RWPE1 (cell line): ENCODE measurements around the gene ATG4D.

Experiments
- CTCF ChIA-PET: fragments of 350-600 bp; sonication (Branson Sonifier 250); formaldehyde crosslinking; extraction: SDS; loops from one replicate; lab custom pipeline; 2021; lab: Yijun Ruan, JAX
- POLR2A ChIA-PET: fragments of 400-600 bp; formaldehyde crosslinking; extraction: SDS; loops from one replicate; lab custom pipeline; 2020; ENCODE audit warnings: antibody characterized with exemption; ENCODE audit not compliant: low non-redundant PET; lab: Yijun Ruan, JAX
- DNase-seq: peaks from one replicate; pipeline ENCODE4 v3.0.0; 2012; ENCODE audit warnings: low spot score
- H3K27ac ChIP-seq: fragments of 450-650 bp; 2 replicates; pipeline ENCODE4 v1.5.1; 2017
- CTCF ChIP-seq: fragments of 450-650 bp; conservative IDR thresholded peaks from 2 replicates; pipeline ENCODE4 v1.5.1; 2017; ENCODE audit warnings: low read depth, mild to moderate bottlenecking

The ATG4D gene

DNA sequence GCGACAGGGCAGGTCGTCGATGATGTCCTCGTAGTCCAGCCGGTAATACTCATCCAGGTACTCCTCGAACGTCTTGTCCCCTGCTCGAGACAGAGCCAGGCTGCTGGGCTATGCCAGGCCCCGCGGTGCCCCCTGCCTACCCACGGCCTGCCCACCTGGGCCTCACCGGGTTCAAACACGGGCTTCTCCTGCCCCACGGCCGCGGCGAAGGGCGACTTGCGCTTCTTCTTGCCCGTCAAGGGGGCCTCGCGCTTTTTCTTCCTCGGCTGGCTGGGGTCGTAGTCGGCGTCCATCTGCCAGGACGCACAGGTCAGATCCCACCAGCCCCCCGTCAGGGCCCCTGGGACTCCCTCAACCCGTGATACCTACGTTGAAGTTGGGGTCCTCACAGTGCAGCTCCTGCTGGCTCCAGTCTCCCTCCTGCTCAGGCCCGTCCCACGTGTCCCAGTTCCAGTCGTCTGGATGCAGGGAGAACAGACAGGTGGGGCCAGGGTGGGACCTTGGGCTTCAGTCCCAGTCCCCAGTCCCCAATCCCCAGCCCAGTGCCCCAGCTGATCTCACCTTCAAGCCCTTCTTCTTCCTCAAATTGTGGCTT, 14.0 kb downstream of the ATG4D start:
- peak overlapping the region; percentile 96 for H3K27ac ChIP-seq
- ChIA-PET POLR2A (no interaction called here), CTCF (interaction anchor here (1.5 kb wide), 1 partner anchor 74 kb away, joined by 4 read pairs; no protein-coding TSS in a partner anchor)
- no peak for DNase-seq
- no peak for TF ChIP-seq CTCF

- POLR2A ChIA-PET = no interaction called here
- DNase-seq = no peak
- TF ChIP-seq CTCF = no peak
- peak overlapping the region; percentile 96 for H3K27ac ChIP-seq
- CTCF ChIA-PET = no interaction called here
Measured at GRCh38 chr19:10560154-10560553, 16.4 kb downstream of the ATG4D start.

GRCh38 chr19:10562609-10563008, 18.9 kb downstream of the ATG4D start:
- DNase-seq = no peak
- peak overlapping the region; percentile 96 for H3K27ac ChIP-seq
- TF ChIP-seq CTCF = no peak
- ChIA-PET CTCF (interaction anchor here (0.9 to 1.1 kb wide), 2 partner anchors 21 to 146 kb away, joined by 3 read pairs; no protein-coding TSS in a partner anchor), POLR2A (no interaction called here)

- peak; percentile 66 for DNase-seq
- POLR2A ChIA-PET = no interaction called here
Measured at GRCh38 chr19:10565028-10565566, 21.4 kb downstream of the ATG4D start.

DNA sequence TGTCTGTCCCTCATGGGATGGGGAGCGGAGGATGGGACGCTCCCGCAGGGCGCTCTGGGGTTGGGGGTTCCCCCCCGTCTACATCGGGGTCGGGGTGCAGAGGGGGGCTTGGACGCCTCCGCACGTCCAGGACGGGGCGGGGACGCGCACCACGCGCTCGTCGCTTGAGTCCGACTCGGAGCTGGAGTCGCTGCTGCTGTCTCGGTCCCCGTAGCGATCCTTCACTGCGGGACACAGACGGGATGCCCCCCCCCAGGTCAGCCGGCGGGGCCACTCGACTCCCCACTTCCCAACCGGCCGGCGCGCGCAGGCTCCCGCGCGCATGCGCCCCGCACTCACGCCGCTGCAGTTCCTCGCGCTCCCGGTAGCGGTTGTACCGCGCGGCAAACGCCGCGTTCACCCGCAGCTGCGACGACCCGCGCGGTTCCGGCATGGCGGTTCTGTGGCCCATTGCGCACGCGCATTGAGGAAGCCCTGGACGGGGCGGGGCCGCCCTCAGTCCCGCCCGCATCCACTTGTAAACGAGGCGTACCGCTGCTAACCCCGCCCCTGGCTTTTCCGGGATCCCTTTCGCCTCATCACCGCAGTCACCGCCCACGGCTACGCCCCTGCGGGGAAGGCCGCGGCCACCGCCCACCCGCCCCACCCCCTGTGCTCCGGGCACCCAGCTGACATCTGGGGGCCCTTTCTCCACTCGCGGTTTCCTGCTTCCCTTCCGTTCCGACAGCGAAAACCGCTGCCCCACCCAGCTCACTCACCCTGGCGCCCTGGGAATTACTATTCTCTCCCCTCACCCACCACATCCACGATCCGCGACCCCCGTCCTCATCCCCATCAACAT, 22.1 kb downstream of the ATG4D start, which contains the start of gene KRI1:
Gene KRI1 (minus strand): TSS at position 444 of the 841 bp plus-strand sequence. CDS start 11 bp downstream, at position 433.
- peak; percentile 100 for DNase-seq
- POLR2A ChIA-PET = interaction anchor here (0.7 to 0.8 kb wide), 2 partner anchors 30 to 66 kb away, joined by 3 to 9 read pairs; no protein-coding TSS in a partner anchor
- TF ChIP-seq CTCF = no peak
- CTCF ChIA-PET = interaction anchor here (0.6 to 0.8 kb wide), 2 partner anchors 23 to 148 kb away, joined by 3 read pairs; no protein-coding TSS in a partner anchor
- H3K27ac ChIP-seq = peak within 1 kb of the TSS; percentile 89

More at GRCh38 chr19:10565028-10565566, 21.4 kb downstream of the ATG4D start:
- peak; percentile 61 for TF ChIP-seq CTCF
- peak overlapping the region; percentile 89 for H3K27ac ChIP-seq
- CTCF ChIA-PET = interaction anchor here (0.6 kb wide), 2 partner anchors 9 to 13 kb away, joined by 4 read pairs; no protein-coding TSS in a partner anchor

DNA sequence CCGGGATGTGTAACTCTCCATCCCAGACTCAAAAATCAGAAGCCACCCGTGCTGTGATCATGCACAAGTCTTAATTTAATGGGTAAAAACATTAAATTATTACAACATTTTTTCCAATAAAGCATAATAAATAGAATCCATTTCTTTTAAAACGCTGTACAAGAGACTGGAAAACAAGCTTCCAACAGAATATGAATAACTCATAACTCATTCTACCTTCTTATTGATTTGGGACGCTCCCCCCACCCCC, 22.6 kb downstream of the ATG4D start:
- ChIA-PET CTCF (interaction anchor here (0.6 to 0.8 kb wide), 2 partner anchors 23 to 149 kb away, joined by 3 read pairs; no protein-coding TSS in a partner anchor), POLR2A (interaction anchor here (0.7 to 0.8 kb wide), 2 partner anchors 30 to 66 kb away, joined by 3 to 9 read pairs; no protein-coding TSS in a partner anchor)
- no peak for DNase-seq
- TF ChIP-seq CTCF = no peak
- peak overlapping the region; percentile 89 for H3K27ac ChIP-seq
